Upper lobe of right lung (tissue), 1 donor: Measurements from ENCODE around the gene FSHB. TPM values are rescaled to one million over a fixed set of nuclear protein-coding genes. Genes with fewer than 3 reads are reported as not detected.

ENCODE experiments used
- ATAC-seq: fragments of 200-7000 bp; cut with Tn5 transposase; one replicate; pipeline ENCODE4 v1.9.1; 2020; ENCODE audit warnings: mild to moderate bottlenecking, moderate library complexity
- DNase-seq: peaks from one replicate; pipeline ENCODE4 v3.0.0-alpha.2; 2020
- H3K27ac ChIP-seq: fragments of 200-600 bp; one replicate; pipeline ENCODE4 v1.8.0; 2022
- H3K27me3 ChIP-seq: fragments of 200-600 bp; one replicate; pipeline ENCODE4 v1.8.0; 2022; ENCODE audit warnings: mild to moderate bottlenecking
- H3K36me3 ChIP-seq: fragments of 200-600 bp; one replicate; pipeline ENCODE4 v1.8.0; 2022
- H3K4me1 ChIP-seq: fragments of 200-600 bp; one replicate; pipeline ENCODE4 v1.8.0; 2022
- H3K4me3 ChIP-seq: fragments of 200-600 bp; one replicate; pipeline ENCODE4 v1.8.0; 2022; ENCODE audit warnings: mild to moderate bottlenecking
- H3K9me3 ChIP-seq: fragments of 200-600 bp; one replicate; pipeline ENCODE4 v1.8.0; 2022
- intact Hi-C: fragments of 100-400 bp; cut with DNase I; formaldehyde crosslinking; loops from one replicate; pipeline ENCODE4 v1.11.0; 2022
- total RNA-seq: library from RNA; stranded (reverse); fragmentation: NEBNext Ultra II Directional; extraction: Animal tissue kit (Norgen Biotek cat#: 25700); gene quantifications from one replicate; pipeline ENCODE4 v1.2.1, GENCODE V29; 2021
- TF ChIP-seq, protein P1 (sequence below): fragments of 200-600 bp; IDR thresholded peaks from one replicate; pipeline ENCODE4 v1.8.0; 2022; ENCODE audit warnings: antibody characterized with exemption
- donor health status: DM: no; HTN: yes; CAD: no; lungs with severe emphysema.

Gene FSHB
- total RNA-seq, 1 donor from 2014 or later, result not detected

- H3K27ac ChIP-seq, result no peak overlapping the region
- no peaks in the 10 kb centered on the region for H3K4me1 ChIP-seq
- H3K27me3 ChIP-seq, result no peaks in the 10 kb centered on the region
- DNase-seq, result no peak
- no peaks in the 10 kb centered on the region for H3K36me3 ChIP-seq
- ATAC-seq, result no peak
- H3K9me3 ChIP-seq, result no peaks in the 10 kb centered on the region
- H3K4me3 ChIP-seq, result no peak overlapping the region
- TF ChIP-seq, protein P1, sequence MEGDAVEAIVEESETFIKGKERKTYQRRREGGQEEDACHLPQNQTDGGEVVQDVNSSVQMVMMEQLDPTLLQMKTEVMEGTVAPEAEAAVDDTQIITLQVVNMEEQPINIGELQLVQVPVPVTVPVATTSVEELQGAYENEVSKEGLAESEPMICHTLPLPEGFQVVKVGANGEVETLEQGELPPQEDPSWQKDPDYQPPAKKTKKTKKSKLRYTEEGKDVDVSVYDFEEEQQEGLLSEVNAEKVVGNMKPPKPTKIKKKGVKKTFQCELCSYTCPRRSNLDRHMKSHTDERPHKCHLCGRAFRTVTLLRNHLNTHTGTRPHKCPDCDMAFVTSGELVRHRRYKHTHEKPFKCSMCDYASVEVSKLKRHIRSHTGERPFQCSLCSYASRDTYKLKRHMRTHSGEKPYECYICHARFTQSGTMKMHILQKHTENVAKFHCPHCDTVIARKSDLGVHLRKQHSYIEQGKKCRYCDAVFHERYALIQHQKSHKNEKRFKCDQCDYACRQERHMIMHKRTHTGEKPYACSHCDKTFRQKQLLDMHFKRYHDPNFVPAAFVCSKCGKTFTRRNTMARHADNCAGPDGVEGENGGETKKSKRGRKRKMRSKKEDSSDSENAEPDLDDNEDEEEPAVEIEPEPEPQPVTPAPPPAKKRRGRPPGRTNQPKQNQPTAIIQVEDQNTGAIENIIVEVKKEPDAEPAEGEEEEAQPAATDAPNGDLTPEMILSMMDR, result no peak
- intact Hi-C loops, result no loop called here
Measured at GRCh38 chr11:30228323-30228884, 2.4 kb upstream of the FSHB start.

- Histone ChIP-seq H3K9me3 (no peaks in the 10 kb centered on the region), H3K27ac (no peak overlapping the region), H3K4me1 (no peaks in the 10 kb centered on the region), H3K27me3 (no peaks in the 10 kb centered on the region), H3K4me3 (no peak overlapping the region), H3K36me3 (no peaks in the 10 kb centered on the region)
- TF ChIP-seq, protein P1, result no peak
- intact Hi-C loops, result no loop called here
- no peak for DNase-seq
- ATAC-seq, result no peak
Measured at GRCh38 chr11:30239025-30239424, 8.2 kb downstream of the FSHB start.

GRCh38 chr11:30244265-30244664 is 13.5 kb downstream of the FSHB start:
- ATAC-seq, result no peak
- TF ChIP-seq, protein P1, result no peak
- intact Hi-C loops, result no loop called here

GRCh38 chr11:30245621-30246020 is 14.8 kb downstream of the FSHB start:
- DNase-seq (no peak), ATAC-seq (no peak)
- Histone ChIP-seq H3K27ac (no peak overlapping the region), H3K4me1 (no peaks in the 10 kb centered on the region), H3K36me3 (no peaks in the 10 kb centered on the region), H3K27me3 (no peaks in the 10 kb centered on the region), H3K4me3 (no peak overlapping the region), H3K9me3 (no peaks in the 10 kb centered on the region)
- TF ChIP-seq, protein P1, result no peak
- intact Hi-C loops, result no loop called here

More at GRCh38 chr11:30244265-30244664, 13.5 kb downstream of the FSHB start:
- Histone ChIP-seq H3K4me1 (no peaks in the 10 kb centered on the region), H3K4me3 (no peak overlapping the region), H3K36me3 (no peaks in the 10 kb centered on the region), H3K27ac (no peak overlapping the region), H3K9me3 (no peaks in the 10 kb centered on the region), H3K27me3 (no peaks in the 10 kb centered on the region)
- no peak for DNase-seq

- H3K4me3 ChIP-seq, result no peak overlapping the region
- ATAC-seq (no peak), DNase-seq (no peak)
- no peaks in the 10 kb centered on the region for H3K4me1 ChIP-seq
- H3K9me3 ChIP-seq, result no peaks in the 10 kb centered on the region
- no peaks in the 10 kb centered on the region for H3K27me3 ChIP-seq
- TF ChIP-seq, protein P1, result no peak
- H3K27ac ChIP-seq, result no peak overlapping the region
- intact Hi-C loops, result no loop called here
- no peaks in the 10 kb centered on the region for H3K36me3 ChIP-seq
Measured at GRCh38 chr11:30254307-30255298, 23.8 kb downstream of the FSHB start.
